Neural cell (in vitro differentiated cells): ENCODE results near the gene GLI3. TPM values are rescaled to one million over a fixed set of nuclear protein-coding genes. Genes with fewer than 3 reads are reported as not detected.

Experiments used
- H2AFZ ChIP-seq: fragments of 200-600, 300-800 bp; sonication (generic), shearing (Covaris generic); 2 replicates; pipeline ENCODE4 v1.6.0; 2014; ENCODE audit warnings: low read depth, mild to moderate bottlenecking, antibody characterized with exemption, low read length, moderate library complexity
- H3F3A ChIP-seq: fragments of 200-600 bp; shearing (Covaris generic); 2 replicates; pipeline ENCODE4 v1.6.1; 2016; ENCODE audit warnings: mild to moderate bottlenecking, moderate library complexity, mixed read lengths, antibody characterized with exemption, low read length; ENCODE audit not compliant: insufficient read depth, poor library complexity, severe bottlenecking
- H3K27ac ChIP-seq: fragments of 200-600, 300-800 bp; sonication (generic), shearing (Covaris generic); 2 replicates; pipeline ENCODE4 v1.5.1; 2014; ENCODE audit warnings: mild to moderate bottlenecking, low read length, moderate library complexity
- H3K27me3 ChIP-seq: fragments of 300-800, 200-600 bp; sonication (generic), shearing (Covaris generic); 2 replicates; pipeline ENCODE4 v1.6.0; 2014; ENCODE audit warnings: mild to moderate bottlenecking, low read depth, low read length, moderate library complexity; ENCODE audit not compliant: insufficient read depth
- H3K36me3 ChIP-seq: fragments of 300-800, 200-600 bp; sonication (generic), shearing (Covaris generic); 2 replicates; pipeline ENCODE4 v1.5.1; 2014; ENCODE audit warnings: mild to moderate bottlenecking, antibody characterized with exemption, low read length, moderate library complexity; ENCODE audit not compliant: insufficient read depth
- H3K4me2 ChIP-seq: fragments of 300-800, 200-600 bp; sonication (generic), shearing (Covaris generic); 2 replicates; pipeline ENCODE4 v1.6.0; 2014; ENCODE audit warnings: mild to moderate bottlenecking, low read length
- H3K4me3 ChIP-seq: fragments of 300-800, 200-600 bp; sonication (generic), shearing (Covaris generic); 2 replicates; pipeline ENCODE4 v1.5.1; 2014; ENCODE audit warnings: mild to moderate bottlenecking, low read length, moderate library complexity
- H3K79me2 ChIP-seq: fragments of 200-600 bp; shearing (Covaris generic); replicated peaks from 2 replicates; pipeline ENCODE4 v1.6.0; 2014; ENCODE audit warnings: mild to moderate bottlenecking, low read length, moderate library complexity; ENCODE audit not compliant: insufficient read depth
- H3K9ac ChIP-seq: fragments of 300-800, 200-600 bp; sonication (generic), shearing (Covaris generic); 2 replicates; pipeline ENCODE4 v1.6.1; 2016; ENCODE audit warnings: mild to moderate bottlenecking, low read length, mixed read lengths
- H3K9me2 ChIP-seq: fragments of 200-600 bp; shearing (Covaris generic); 2 replicates; pipeline ENCODE4 v1.6.1; 2016; ENCODE audit warnings: mild to moderate bottlenecking, low read length, mixed read lengths; ENCODE audit not compliant: insufficient read depth
- H3K9me3 ChIP-seq: fragments of 200-600, 300-800 bp; sonication (generic), shearing (Covaris generic); 2 replicates; pipeline ENCODE4 v1.6.1; 2016; ENCODE audit warnings: mild to moderate bottlenecking, mixed run types, low read length, moderate library complexity, mixed read lengths
- H4K20me1 ChIP-seq: fragments of 200-600 bp; shearing (Covaris generic); 2 replicates; pipeline ENCODE4 v1.6.1; 2016; ENCODE audit warnings: mild to moderate bottlenecking, mixed run types; ENCODE audit not compliant: insufficient read depth
- EP300 ChIP-seq: fragments of 450-650 bp; conservative IDR thresholded peaks from 2 replicates; pipeline ENCODE4 v1.6.1; 2014; ENCODE audit warnings: antibody characterized with exemption, mild to moderate bottlenecking, moderate library complexity; ENCODE audit not compliant: poor library complexity, severe bottlenecking
- EZH2 ChIP-seq: fragments of 200-600, 300-800 bp; shearing (Covaris generic), sonication (generic); IDR thresholded peaks from 2 replicates; pipeline ENCODE4 v1.6.1; 2014; ENCODE audit warnings: antibody characterized with exemption, low read length, borderline replicate concordance, mild to moderate bottlenecking; ENCODE audit not compliant: insufficient read depth, poor library complexity, severe bottlenecking
- MXI1 ChIP-seq: fragments of 450-650 bp; conservative IDR thresholded peaks from 2 replicates; pipeline ENCODE4 v1.6.1; 2014; ENCODE audit warnings: antibody characterized with exemption, mild to moderate bottlenecking; ENCODE audit not compliant: poor library complexity, severe bottlenecking
- POLR2AphosphoS5 ChIP-seq: IDR thresholded peaks from 2 replicates; pipeline ENCODE4 v1.6.1; 2012
- RAD21 ChIP-seq: fragments of 450-650 bp; conservative IDR thresholded peaks from 2 replicates; pipeline ENCODE4 v1.6.1; 2014; ENCODE audit warnings: antibody characterized with exemption, mild to moderate bottlenecking, moderate library complexity
- SMC3 ChIP-seq: fragments of 450-650 bp; conservative IDR thresholded peaks from 2 replicates; pipeline ENCODE4 v1.6.1; 2014; ENCODE audit warnings: antibody characterized with exemption, mild to moderate bottlenecking, moderate library complexity; ENCODE audit not compliant: poor library complexity
- TAF1 ChIP-seq: IDR thresholded peaks from 2 replicates; pipeline ENCODE4 v1.6.1; 2012; ENCODE audit warnings: low read depth
- polyA plus RNA-seq: library from polyadenylated mRNA; depleted of rRNA; stranded (reverse); fragments of >200 nt; gene quantifications from 2 replicates; pipeline ENCODE4 v1.2.3, GENCODE V29; 2014
- TF ChIP-seq, protein P1 (sequence below): IDR thresholded peaks from 2 replicates; pipeline ENCODE4 v1.6.1; 2012; ENCODE audit warnings: borderline replicate concordance
- TF ChIP-seq, protein P2 (sequence below): fragments of 450-650 bp; IDR thresholded peaks from 2 replicates; pipeline ENCODE4 v1.5.1; 2014; ENCODE audit warnings: antibody characterized with exemption, mild to moderate bottlenecking, moderate library complexity; ENCODE audit not compliant: poor library complexity, severe bottlenecking

Gene GLI3
- polyA plus RNA-seq, 1 donor from 2014 or later: 0.19 TPM

- H3K9me2 ChIP-seq: no peaks in the 10 kb centered on the region
Measured at GRCh38 chr7:42242381-42242780, 5.4 kb upstream of the GLI3 start.

DNA sequence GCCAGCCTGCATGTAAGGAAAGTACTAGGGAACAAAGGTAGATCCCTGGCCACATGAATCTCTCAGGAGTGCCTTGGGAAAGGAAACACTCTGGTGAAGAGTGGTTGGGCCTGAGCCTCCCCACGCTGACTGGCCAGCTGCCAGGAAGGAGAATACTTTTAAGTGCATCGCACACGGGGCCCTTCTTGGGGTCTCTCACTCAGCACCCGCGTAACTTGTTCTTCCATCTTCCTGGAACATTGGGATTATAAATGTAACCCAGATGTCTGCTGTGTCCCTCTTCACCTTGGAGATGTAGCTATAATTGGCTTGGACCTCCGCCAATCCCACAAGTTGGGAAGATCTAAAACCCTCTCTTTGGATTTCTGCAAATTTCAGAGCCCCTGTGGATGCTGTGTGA lies 4.4 kb upstream of the GLI3 start:
- H3K9me2 ChIP-seq: no peaks in the 10 kb centered on the region
- TF ChIP-seq POLR2AphosphoS5 (no peak), EP300 (no peak), SMC3 (no peak), TAF1 (no peak), RAD21 (no peak), MXI1 (no peak), EZH2 (no peak)
- TF ChIP-seq, protein P1, sequence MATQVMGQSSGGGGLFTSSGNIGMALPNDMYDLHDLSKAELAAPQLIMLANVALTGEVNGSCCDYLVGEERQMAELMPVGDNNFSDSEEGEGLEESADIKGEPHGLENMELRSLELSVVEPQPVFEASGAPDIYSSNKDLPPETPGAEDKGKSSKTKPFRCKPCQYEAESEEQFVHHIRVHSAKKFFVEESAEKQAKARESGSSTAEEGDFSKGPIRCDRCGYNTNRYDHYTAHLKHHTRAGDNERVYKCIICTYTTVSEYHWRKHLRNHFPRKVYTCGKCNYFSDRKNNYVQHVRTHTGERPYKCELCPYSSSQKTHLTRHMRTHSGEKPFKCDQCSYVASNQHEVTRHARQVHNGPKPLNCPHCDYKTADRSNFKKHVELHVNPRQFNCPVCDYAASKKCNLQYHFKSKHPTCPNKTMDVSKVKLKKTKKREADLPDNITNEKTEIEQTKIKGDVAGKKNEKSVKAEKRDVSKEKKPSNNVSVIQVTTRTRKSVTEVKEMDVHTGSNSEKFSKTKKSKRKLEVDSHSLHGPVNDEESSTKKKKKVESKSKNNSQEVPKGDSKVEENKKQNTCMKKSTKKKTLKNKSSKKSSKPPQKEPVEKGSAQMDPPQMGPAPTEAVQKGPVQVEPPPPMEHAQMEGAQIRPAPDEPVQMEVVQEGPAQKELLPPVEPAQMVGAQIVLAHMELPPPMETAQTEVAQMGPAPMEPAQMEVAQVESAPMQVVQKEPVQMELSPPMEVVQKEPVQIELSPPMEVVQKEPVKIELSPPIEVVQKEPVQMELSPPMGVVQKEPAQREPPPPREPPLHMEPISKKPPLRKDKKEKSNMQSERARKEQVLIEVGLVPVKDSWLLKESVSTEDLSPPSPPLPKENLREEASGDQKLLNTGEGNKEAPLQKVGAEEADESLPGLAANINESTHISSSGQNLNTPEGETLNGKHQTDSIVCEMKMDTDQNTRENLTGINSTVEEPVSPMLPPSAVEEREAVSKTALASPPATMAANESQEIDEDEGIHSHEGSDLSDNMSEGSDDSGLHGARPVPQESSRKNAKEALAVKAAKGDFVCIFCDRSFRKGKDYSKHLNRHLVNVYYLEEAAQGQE: no peak
- TF ChIP-seq, protein P2, sequence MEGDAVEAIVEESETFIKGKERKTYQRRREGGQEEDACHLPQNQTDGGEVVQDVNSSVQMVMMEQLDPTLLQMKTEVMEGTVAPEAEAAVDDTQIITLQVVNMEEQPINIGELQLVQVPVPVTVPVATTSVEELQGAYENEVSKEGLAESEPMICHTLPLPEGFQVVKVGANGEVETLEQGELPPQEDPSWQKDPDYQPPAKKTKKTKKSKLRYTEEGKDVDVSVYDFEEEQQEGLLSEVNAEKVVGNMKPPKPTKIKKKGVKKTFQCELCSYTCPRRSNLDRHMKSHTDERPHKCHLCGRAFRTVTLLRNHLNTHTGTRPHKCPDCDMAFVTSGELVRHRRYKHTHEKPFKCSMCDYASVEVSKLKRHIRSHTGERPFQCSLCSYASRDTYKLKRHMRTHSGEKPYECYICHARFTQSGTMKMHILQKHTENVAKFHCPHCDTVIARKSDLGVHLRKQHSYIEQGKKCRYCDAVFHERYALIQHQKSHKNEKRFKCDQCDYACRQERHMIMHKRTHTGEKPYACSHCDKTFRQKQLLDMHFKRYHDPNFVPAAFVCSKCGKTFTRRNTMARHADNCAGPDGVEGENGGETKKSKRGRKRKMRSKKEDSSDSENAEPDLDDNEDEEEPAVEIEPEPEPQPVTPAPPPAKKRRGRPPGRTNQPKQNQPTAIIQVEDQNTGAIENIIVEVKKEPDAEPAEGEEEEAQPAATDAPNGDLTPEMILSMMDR: no peak
- H3K27ac ChIP-seq: no peak overlapping the region
- no peaks in the 10 kb centered on the region for H3K36me3 ChIP-seq
- no peak overlapping the region for H3K4me2 ChIP-seq
- no peaks in the 10 kb centered on the region for H3K27me3 ChIP-seq
- H2AFZ ChIP-seq: no peak overlapping the region
- H3K9me3 ChIP-seq: no peaks in the 10 kb centered on the region
- H3K79me2 ChIP-seq: no peaks in the 10 kb centered on the region
- H3K4me3 ChIP-seq: no peak overlapping the region
- H3K9ac ChIP-seq: no peak overlapping the region
- no peaks in the 10 kb centered on the region for H4K20me1 ChIP-seq
- no peaks in the 10 kb centered on the region for H3F3A ChIP-seq

More at GRCh38 chr7:42242381-42242780, 5.4 kb upstream of the GLI3 start:
- no peaks in the 10 kb centered on the region for H3K9me3 ChIP-seq
- no peaks in the 10 kb centered on the region for H3K79me2 ChIP-seq
- H4K20me1 ChIP-seq: no peaks in the 10 kb centered on the region
- no peak overlapping the region for H3K4me2 ChIP-seq
- no peak overlapping the region for H3K9ac ChIP-seq
- H3K36me3 ChIP-seq: no peaks in the 10 kb centered on the region
- no peak overlapping the region for H2AFZ ChIP-seq
- TF ChIP-seq SMC3: no peak
- no peak for TF ChIP-seq EZH2
- no peak for TF ChIP-seq MXI1
- TF ChIP-seq TAF1: no peak
- TF ChIP-seq, protein P1: no peak
- TF ChIP-seq POLR2AphosphoS5: no peak
- TF ChIP-seq EP300: no peak
- no peak for TF ChIP-seq RAD21
- TF ChIP-seq, protein P2: no peak
- no peaks in the 10 kb centered on the region for H3K27me3 ChIP-seq
- no peak overlapping the region for H3K4me3 ChIP-seq
- no peaks in the 10 kb centered on the region for H3F3A ChIP-seq
- H3K27ac ChIP-seq: no peak overlapping the region
